ENCODE results near the gene BCAR3. TPM values are rescaled to one million over a fixed set of nuclear protein-coding genes. Genes with fewer than 3 reads are reported as not detected.

BCAR3 gene
- total RNA-seq, 3 donors from 2014 or later = 26.7 to 42.7 (median 30.2) TPM

DNA sequence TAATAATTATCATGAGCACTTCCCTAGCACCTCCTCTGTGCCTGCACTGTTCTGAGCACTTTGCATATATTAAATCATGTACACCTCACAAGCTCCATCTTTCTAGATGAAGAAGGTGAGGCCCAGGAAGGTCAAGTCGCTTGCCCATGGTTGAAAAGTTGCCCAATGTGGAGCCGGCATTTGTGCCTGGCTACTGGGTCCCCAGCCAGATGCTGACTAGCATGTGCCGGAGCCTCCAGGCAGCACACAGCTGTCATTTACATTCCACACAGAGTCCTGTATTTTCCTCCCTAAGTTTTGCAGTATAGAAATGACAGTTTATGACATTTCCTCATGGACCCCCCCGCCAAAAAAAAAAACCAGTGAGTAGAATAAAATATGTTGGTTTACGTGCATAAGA, 94.3 kb downstream of the BCAR3 start:
- no peak overlapping the region for H3K4me3 ChIP-seq
- intact Hi-C loops (cut with DNase I; ENCODE audit: low total_unique reads) = no loop called here
- no peaks in the 10 kb centered on the region for H3K9me3 ChIP-seq
- peaks cover 4% of the 10 kb centered on the region for H3K36me3 ChIP-seq
- TF ChIP-seq POLR2A (IDR thresholded peaks at IDR 0.05) = no peak
- TF ChIP-seq, protein P1, sequence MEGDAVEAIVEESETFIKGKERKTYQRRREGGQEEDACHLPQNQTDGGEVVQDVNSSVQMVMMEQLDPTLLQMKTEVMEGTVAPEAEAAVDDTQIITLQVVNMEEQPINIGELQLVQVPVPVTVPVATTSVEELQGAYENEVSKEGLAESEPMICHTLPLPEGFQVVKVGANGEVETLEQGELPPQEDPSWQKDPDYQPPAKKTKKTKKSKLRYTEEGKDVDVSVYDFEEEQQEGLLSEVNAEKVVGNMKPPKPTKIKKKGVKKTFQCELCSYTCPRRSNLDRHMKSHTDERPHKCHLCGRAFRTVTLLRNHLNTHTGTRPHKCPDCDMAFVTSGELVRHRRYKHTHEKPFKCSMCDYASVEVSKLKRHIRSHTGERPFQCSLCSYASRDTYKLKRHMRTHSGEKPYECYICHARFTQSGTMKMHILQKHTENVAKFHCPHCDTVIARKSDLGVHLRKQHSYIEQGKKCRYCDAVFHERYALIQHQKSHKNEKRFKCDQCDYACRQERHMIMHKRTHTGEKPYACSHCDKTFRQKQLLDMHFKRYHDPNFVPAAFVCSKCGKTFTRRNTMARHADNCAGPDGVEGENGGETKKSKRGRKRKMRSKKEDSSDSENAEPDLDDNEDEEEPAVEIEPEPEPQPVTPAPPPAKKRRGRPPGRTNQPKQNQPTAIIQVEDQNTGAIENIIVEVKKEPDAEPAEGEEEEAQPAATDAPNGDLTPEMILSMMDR (IDR thresholded peaks at IDR 0.05) = no peak
- H3K27ac ChIP-seq = peak overlapping the region; percentile 33 to 89
- peaks cover 0 to 18% of the 10 kb centered on the region in 2 donors for H3K4me1 ChIP-seq
- DNase-seq (ENCODE audit: low spot score in 2 of 2) = no peak
- no peaks in the 10 kb centered on the region for H3K27me3 ChIP-seq

DNA sequence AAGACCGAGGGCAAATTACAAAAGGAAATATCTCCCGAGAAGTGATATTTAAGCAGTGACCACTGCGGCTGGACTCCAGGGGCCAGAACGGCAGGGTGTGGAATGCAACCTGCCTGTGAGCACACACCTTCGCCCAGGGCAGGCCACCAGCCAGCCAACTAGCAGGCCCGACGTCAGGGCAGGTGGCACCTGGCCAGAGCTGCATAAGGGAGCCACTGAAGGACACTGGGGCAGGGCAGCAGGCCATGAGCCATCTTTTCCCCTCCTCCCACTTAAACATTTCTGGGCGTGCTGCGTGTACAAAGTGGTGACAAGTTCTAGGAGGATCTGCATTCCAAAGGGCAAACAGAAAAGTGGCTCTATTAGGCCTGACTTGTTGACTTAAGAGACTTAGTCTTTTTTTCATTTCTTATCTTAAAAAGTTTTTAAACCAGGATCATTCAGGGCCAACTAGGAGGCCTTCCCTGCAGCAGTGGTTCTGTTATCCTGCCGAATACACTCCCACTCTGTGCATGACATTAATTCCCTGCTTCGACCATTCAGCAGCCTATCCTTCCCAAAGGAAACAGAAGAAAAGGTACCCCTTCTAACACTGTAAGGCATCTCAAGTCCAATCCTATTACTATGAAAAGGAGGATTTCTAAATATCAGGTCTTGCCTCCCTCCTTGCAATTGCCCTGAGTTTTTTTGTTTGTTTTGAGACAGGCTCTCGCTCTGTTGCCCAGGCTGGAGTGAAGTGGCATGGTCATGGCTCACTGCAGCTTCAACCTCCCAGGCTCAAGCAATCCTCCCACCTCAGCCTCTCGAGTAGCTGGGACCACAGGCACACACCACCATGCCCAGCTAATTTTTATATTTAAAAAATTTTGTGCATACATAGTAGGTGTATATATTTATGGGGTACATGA, 96.3 kb downstream of the BCAR3 start:
- DNase-seq (ENCODE audit: low spot score in 2 of 2) = peak; percentile 97 to 98
- H3K36me3 ChIP-seq = peaks cover 9% of the 10 kb centered on the region

DNA sequence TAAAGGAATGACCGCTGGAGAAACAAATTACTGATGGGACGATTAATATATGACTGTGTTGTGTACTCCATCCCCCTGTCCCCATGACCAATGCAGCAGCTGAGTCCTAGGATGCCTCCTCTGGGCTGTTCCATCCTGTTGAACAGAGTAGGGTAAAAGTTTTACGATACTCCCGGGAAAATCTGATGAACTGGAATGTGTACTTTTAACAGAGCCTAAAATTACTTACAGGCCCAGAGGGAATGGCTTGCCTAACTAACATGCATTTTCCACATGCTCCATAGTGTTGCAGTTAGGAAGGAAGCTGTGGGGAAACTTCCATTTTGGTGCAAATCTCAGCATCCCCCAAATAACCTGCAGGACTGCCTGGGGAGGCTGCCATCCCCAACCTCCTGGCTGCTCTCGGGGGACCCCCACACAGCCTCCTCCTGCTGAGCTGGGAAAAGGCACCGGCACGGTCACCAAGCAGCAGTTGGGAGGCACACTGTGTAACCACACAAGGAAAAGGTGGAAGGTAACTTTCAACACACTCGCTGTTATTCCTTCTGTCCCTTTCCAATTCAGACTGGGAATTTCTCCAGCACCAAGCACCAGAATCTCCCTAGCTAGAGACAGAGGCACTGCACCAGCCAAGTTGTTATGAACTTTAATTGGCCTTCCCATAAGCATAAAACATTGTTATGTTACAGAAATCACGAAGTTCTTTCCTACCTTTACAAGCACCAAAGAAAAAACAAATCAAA, 97.2 kb downstream of the BCAR3 start:
- no peaks in the 10 kb centered on the region for H3K9me3 ChIP-seq
- intact Hi-C loops (cut with DNase I; ENCODE audit: low total_unique reads) = no loop called here
- TF ChIP-seq, protein P1 (IDR thresholded peaks at IDR 0.05) = peak in 2 of 3 donors; percentile 11 to 41
- TF ChIP-seq POLR2AphosphoS5 (IDR thresholded peaks at IDR 0.05) (no peak), POLR2A (IDR thresholded peaks at IDR 0.05) (no peak)
- H3K27me3 ChIP-seq = no peaks in the 10 kb centered on the region
- H3K4me3 ChIP-seq = peak overlapping the region in 2 of 3 donors; percentile 15 to 32
- peak overlapping the region; percentile 89 to 92 for H3K27ac ChIP-seq
- DNase-seq (ENCODE audit: low spot score in 2 of 2) = peak in 1 of 2 donors; percentile 29
- H3K36me3 ChIP-seq = peaks cover 9% of the 10 kb centered on the region
- peaks cover 3 to 20% of the 10 kb centered on the region in 2 donors for H3K4me1 ChIP-seq

More for the DNA sequence above, 96.3 kb downstream of the BCAR3 start:
- Histone ChIP-seq H3K4me3 (peak overlapping the region in 2 of 3 donors; percentile 15 to 32), H3K27ac (peak overlapping the region; percentile 89 to 92), H3K9me3 (no peaks in the 10 kb centered on the region), H3K27me3 (no peaks in the 10 kb centered on the region), H3K4me1 (peaks cover 0 to 11% of the 10 kb centered on the region in 2 donors)
- TF ChIP-seq POLR2A (IDR thresholded peaks at IDR 0.05) = no peak
- TF ChIP-seq POLR2AphosphoS5 (IDR thresholded peaks at IDR 0.05) = peak; percentile 52 to 80 (median 52)
- TF ChIP-seq, protein P1 (IDR thresholded peaks at IDR 0.05) = peak in 1 of 3 donors; percentile 3
- intact Hi-C loops (cut with DNase I; ENCODE audit: low total_unique reads) = no loop called here

DNA sequence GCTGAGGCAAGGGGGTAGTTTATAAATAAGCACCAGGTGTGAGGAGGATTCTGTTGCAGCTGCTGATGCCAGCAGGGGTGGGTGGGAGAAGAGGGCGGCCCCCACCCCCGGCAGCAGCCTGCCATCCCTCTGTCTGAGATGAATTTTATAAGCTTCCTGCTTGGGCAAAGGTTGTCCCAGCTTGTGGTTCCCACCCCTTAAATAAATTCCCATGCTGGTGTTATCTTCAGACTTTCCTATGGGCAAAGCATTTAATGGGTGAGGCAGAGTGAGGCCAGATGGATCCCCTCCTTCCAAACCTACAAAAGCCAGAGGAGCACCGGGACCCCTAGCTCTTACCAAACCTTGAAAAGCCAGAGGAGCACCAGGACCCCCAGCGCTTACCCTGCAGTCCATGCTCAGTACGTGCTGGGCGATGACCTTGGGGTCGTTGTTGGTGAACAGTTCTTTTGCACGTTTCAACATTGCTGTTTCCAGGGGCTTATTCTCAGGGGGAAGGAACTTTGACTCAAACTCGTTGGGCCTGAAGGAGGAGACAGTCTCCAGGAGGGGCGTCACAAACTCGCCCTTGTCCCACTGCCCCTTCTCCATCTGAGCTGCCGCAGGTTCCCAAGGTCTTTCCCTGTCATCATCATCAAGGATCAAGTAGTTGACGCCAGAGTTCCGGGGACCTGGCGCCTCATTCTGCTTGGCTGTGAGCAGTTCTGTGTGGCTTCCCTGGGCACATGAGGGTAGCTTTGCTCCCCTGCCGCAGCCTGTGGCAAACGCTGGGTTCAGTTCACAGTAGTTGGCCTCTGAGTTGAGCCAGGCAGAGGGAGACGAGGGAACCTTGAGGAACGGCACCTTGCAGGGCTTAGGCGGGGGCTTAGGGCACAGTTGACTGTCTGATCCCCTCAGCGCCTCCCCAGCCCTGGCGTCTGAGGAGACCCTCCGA, 99.5 kb downstream of the BCAR3 start:
- Histone ChIP-seq H3K9me3 (no peaks in the 10 kb centered on the region), H3K4me1 (peaks cover 8 to 32% of the 10 kb centered on the region in 2 donors), H3K36me3 (peaks cover 9% of the 10 kb centered on the region), H3K27ac (peak overlapping the region; percentile 78 to 89), H3K4me3 (no peak overlapping the region), H3K27me3 (no peaks in the 10 kb centered on the region)
- intact Hi-C loops (cut with DNase I; ENCODE audit: low total_unique reads) = no loop called here
- DNase-seq (ENCODE audit: low spot score in 2 of 2) = peak in 1 of 2 donors; percentile 17
- TF ChIP-seq, protein P1 (IDR thresholded peaks at IDR 0.05) = no peak
- TF ChIP-seq POLR2A (IDR thresholded peaks at IDR 0.05) (no peak), POLR2AphosphoS5 (IDR thresholded peaks at IDR 0.05) (no peak)
